ENCODE results near the gene PLLP.

Gene PLLP, protein sequence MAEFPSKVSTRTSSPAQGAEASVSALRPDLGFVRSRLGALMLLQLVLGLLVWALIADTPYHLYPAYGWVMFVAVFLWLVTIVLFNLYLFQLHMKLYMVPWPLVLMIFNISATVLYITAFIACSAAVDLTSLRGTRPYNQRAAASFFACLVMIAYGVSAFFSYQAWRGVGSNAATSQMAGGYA

DNA sequence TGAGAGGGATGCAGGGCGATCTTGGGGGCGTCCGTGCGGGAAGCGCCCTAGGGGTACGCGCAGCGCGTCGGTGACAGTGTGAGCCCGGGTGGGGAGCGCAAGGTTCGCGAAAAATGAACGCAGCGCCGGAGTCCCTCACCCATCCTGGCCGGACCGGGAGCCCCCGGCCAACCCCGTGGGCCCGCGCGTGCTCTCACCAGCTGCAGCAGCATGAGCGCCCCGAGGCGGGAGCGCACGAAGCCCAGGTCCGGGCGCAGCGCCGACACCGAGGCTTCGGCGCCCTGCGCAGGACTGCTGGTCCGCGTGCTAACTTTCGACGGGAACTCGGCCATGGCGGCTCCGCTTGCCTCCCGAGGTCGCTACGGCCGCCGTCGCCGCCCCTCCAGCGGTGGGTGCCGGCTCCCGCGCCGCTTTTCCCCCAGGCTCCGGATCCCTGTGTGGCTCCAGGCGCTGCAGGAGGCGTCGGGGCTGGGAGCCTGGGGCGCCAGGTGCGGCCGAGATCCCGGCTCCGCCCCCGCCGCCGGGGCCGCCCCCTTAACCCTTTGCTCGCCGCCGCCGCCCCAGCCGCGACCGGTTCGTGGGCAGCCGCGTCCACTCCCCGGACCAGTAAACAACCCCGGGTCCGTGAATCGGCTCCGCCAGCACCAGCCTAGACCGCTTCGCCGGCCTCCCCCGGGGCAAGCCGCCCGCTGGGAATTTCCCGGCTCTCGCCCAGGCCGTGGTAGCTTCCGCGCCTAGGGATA is at the start of gene PLLP:
Gene PLLP, minus strand, starts transcription at position 464 of the 743 bp plus-strand sequence. Its CDS starts 132 bp downstream, at position 332.
- no peak for DNase-seq

DNA sequence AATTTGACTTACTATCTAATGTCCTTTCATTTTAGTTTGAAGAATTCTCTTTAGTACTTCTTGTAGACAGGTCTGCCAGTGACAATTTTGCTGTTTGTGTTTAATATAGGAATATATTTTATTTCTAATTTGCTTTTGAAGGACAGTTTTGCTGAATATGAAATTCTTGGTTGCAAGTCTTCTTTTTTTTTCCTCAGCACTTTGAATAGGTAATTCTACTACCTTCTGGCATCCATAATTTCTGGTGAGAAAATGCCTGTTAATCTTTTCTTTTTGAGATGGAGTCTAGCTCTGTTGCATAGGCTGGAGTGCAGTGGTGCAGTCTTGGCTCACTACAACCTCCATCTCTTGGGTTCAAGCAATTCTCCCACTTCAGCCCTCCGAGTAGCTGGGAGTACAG is 48.9 kb upstream of the PLLP start:
- no peak for DNase-seq

DNA sequence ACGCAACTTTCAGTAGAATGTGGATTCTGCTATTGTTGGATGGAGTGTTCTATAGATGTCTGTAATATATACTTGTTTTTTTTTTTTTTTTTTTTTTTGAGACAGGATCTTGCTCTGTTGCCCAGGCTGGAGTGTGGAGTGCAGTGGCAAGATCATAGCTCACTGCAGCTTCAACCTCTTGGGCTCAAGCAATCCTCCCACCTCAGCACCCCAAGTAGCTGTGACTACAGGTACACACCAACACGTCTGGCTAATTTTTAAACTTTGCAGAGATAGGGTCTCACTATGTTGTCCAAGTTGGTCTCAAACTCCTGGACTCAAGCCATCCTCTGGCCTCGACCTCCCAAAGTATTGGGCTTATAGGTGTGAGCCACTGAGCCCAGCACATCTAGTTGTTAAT is 46.9 kb upstream of the PLLP start:
- DNase-seq: no peak

DNA sequence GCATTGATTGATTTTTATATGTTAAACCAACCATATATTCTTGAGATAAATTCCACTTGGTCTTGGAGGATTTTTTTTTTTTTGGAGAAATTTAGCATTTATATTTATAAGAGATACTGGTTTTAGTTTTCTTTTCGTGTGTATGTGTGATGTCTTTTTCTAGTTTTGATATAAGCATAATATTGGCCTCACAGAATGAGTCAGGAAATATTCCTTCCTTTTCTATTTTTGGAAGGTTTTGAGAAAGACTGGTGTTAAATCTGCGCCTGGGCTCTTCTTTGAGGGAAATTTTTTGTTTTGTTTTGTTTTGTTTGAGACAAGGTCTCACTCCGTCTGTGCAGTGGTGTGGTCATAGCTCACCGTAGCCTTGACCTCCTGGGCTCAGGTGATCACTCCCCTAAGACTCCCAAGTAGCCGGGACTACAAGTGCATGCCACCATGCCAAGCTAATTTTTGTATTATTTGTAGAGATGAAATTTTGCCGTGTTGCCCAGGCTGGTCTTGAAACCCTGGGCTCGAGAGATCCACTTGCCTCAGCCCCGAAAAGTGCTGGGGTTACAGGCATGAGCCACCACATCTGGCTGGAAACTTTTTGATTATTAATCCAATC is 45.4 kb upstream of the PLLP start:
- no peak for DNase-seq

DNA sequence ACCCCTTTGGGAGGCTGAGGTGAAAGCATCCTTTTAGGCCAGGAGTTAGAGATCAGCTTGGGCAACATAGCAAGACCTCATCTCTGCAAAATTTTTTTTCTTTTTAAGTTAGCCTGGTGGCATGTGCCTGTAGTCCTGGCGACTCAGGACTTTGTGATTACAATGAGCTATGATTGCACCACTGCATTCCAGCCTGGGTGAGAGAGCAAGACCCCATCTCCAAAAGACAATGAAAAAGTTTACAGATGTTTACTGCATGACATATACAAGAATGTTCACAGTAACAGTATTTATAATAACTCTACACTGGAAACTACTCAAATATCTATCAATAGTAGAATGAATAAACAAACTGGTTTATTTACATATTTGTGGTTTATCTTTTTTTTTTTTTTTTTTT is 41.0 kb upstream of the PLLP start:
- no peak for DNase-seq

DNA sequence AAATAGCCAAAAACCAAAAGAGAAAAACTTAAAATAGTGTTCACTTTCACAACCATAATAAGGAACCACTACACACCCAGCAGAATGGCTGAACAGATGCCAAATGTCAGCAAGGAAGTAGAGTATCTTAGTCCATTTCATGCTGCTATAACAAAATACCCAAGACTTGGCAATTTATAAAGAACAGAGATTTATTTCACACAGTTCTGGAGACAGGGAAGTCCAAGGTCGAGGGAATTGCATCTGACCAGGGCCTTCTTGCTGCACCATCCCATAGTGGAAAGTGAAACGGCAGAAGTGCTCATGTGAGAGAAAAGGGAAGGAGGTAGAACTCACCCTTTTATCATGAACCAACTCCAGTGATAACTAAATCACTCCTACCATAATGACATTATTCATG is 40.3 kb upstream of the PLLP start:
- no peak for DNase-seq

DNA sequence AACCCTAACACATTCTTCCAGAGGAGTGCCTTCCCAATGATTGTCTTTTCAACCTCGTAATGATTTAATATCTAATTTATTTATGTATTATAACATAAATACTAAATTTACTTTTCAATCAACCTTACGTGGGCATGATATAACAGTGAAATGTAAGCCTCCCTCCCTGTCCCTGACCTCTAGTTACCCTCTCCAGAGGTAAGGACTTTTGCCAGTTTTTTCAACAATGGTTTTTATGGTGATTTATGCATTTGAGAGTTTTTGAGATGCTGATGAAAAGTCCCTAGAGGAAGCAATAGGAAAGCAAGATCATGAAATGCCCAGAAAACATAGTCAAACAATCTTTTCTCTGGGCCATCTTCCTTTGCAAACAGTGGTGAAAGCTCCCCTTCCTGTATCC is 35.2 kb upstream of the PLLP start:
- no peak for DNase-seq

DNA sequence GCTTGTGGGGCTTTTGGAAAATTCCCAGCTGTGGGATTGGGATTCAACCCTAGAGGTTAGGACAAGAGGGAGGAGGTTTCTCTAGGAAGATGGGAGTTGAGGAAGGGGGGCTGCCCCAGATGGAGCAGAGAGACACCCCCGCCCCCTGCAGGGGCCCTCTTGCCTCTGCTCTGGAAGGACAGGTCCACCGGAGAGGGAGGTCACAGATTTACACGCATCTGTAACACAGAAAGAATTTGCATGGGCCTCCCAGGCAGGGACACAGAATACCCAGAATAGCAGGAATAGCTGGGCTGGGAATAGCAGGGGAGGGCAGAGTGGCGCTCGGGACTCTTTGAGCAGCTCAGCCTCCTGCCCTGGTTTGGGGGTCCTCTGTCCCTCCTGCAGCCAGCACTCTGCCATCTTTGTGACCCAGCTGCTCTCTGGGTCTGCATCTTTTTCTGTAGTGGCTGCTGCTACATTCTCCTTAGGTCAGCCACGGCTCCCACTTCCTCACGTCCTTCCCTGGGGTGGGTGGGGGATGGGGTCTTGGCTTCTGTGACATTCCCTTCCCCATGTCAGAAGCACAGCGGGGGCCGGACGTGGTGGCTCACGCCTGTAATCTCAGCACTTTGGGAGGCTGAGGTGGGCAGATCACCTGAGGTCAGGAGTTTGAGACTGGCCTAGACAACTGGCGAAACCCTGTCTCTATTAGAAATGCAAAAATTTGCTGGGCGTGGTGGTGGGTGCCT is 33.9 kb upstream of the PLLP start:
- DNase-seq: no peak

DNA sequence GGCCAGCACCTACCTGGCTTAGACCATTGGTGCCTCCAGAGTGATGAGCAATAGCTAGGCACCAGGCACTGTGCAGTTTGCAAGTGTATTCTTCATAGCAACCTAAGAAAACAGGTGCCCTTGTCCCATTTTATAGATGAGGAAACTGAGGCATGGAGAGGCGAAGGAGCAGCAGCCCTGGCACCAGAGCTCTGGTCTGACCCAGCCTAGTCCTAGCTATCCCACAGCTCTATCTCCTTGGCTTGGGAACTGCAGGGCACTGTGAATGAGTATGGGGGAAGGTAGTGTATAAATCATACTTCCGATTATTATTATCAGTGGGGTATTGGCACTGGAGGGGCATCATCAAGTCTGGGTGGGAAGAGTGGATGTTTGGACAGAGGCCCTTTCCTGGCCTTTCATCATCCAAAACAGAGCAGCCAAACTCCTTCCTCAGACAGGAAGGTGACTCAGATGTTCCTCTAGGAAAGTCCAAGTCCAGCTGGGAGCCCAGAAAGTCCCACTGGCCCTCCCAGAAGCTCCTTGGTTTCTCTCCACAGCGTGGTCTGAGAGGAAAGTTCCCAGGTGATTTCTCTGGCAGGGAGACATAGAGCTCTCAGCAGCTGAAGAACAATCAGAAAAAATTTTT is 32.0 kb upstream of the PLLP start:
- DNase-seq: no peak

DNA sequence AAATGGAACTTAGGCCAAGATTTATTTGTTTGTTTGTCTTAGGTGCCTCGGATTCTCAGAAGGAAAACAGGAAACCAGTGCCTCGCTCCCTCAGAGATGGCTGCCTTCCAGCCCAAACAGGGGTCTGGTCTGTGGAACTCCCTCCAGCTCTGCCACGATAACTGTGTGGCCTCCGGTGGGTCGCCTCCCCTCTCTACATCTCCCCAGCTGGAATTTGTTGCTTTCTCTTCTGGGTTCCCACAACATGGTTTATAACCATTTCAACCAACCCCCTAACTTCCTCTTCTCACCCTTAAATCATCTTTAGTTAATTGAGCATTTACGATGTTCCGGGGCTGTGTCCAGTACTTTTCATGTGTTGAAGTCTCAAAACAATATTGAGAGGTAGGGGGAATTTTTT is 30.9 kb upstream of the PLLP start:
- DNase-seq: no peak

DNA sequence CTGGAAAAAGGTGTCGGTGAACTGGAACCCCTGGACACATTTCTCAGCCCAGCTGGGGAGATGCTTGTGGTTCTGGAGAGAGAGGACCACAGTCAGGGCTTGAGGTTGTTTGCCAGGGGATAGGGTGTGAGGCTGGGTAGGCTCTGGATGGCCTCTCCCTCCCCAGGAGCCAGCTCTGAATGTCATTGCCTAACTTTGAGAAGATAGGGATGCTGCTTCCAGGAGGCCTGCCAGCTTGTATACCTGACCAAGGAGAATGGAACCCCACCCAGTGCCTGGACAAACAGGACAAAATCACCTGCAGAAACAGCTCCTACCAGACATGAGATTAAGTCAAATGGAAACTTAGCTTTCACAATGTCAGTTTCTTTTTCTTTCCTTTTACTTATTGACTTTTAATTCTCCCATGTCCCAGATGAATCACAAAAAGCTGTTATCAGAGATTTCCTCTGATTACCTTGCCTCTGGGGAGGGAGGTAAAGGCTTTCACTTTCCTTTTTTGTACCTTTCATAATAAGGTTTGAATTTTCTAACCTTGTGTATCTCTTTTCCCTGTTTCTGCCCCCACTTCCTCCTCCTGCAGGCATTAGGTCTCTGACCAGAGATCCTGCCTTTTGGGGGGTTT is 29.8 kb upstream of the PLLP start:
- no peak for DNase-seq

DNA sequence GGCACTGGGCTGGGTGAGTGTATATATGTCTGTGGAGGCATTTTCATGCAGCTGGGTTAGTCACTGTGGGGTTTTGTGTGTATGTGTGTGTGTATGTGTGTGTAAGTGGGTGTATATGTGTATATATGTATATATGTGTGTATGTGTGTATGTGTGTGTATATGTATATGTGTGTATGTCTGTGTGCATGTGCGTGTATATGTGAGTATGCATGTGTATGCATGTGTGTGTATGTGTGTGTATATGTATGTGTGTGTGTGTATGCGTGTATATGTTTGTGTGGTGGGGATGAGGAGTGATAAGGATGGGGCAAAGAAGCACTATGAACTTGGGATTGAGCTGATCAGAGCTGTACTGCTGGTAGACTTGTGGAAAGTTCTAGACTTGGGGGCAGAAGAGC is 29.0 kb upstream of the PLLP start:
- DNase-seq: no peak

DNA sequence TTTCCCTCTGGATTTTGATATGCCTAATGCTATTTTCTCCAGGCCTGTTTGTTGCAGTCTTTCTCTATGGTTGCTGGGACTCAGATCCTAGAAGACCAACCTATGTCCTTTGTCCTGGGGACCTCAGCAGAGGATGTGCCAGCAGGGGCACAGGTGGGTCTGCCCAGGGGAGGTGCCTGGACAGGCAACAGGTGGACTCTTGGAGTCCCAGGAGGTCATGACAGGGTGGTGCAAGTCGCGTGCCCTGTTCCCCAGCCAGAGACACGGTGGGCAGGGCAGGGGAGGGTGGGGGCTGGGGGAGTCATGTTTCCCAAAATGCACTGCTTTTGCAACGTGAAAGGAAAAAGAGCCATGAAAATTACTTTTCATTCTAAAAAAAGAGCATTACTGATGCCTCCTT is 26.3 kb upstream of the PLLP start:
- no peak for DNase-seq

DNA sequence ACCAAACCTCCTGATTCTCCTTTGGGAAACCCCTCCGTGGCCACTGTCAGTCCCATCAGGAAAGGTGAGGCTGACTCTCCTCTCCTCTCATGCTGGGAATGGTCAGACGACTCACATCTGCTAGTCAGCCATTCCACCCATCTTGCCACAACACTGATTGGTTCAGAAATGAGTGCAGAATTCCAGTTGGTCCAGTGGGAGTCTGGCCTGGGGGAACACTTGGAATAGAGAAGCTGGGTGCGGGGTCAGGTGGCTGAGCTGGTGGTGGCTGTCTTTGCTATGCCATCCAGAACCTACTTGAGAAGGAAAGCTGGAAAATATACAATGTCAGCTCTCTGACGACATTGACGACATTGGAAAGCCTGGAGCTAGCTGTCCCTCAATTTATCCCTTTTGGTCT is 23.6 kb upstream of the PLLP start:
- no peak for DNase-seq

DNA sequence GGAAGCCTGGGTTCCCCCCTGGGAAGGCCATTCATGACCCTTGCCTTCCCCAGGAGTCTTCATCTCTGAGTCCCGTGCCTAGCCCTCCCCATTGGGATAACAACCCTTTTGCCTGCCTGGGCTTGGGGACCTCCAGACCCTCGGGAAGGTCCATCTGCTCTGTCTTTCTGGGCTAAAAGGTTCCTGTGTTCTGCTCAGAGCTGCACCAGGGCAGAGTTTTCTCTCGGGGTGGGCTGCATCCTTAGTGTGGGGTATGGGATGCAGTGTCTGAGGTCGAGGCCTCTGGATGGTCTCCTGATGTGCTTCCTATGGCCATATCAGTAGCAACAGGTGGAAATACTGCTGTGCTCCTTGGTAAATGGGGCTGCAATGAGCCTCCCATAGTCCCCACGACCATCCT is 22.9 kb upstream of the PLLP start:
- no peak for DNase-seq

DNA sequence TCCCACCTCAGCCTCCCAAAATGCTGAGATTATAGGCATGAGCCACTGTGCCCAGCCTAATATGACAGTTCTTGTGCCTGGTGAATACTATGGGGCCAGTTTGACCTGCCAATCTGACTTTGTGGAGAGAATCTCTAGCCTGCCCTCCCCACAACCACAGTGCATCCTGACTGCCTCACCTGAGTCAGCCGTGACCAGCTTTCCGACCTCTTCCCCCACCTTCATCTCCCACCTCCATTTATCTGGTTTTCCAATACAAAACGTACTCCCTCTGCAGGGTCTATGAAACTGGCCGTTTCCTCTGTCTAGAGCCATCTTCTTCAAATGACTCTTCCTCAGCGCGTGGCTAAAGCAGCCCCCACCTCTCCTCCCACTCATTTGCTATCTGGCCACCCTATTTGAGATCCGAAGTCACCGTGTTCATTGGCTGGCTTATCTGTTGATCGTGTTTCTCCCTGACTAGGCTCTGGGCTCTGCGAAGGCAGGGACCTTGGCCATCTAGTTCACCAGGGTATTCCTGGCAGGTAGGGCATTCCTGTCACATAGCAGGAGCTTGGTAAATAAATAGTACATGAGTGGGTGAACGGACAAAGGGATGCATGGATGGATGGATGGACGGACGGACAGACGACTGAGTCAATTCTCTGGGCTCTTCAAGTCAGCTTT is 22.3 kb upstream of the PLLP start:
- DNase-seq: no peak

DNA sequence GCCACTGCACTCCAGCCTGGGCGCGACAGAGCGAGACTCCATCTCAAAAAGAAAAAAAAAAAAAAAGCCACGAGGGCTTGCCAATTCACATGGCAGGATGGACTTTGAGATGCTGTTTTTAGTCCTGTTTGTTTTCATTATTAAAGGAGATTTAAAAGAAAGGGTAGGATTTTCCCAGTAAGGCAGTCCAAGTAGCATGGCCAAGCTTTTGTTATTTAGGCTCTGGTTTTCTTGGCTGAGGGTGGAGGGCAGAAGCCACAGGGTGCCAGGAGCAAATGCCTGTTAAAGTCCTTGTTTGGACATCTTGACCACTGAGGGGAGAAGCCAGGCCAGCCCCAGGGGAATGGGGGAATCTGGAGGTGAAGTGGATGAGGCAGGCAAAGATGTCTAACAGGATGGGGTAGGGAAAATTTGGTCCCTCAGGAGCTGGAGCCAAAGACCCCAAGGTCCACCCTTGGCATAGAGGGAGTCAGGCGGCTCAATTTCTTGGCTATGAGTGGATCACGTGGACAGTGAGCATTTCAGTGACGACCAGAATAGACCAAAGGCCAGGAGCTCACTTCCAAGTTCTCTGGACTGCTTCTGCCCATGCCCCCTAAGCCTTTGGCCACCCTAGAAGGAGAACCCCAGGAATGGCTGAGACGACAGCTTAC is 20.8 kb upstream of the PLLP start:
- DNase-seq: no peak

DNA sequence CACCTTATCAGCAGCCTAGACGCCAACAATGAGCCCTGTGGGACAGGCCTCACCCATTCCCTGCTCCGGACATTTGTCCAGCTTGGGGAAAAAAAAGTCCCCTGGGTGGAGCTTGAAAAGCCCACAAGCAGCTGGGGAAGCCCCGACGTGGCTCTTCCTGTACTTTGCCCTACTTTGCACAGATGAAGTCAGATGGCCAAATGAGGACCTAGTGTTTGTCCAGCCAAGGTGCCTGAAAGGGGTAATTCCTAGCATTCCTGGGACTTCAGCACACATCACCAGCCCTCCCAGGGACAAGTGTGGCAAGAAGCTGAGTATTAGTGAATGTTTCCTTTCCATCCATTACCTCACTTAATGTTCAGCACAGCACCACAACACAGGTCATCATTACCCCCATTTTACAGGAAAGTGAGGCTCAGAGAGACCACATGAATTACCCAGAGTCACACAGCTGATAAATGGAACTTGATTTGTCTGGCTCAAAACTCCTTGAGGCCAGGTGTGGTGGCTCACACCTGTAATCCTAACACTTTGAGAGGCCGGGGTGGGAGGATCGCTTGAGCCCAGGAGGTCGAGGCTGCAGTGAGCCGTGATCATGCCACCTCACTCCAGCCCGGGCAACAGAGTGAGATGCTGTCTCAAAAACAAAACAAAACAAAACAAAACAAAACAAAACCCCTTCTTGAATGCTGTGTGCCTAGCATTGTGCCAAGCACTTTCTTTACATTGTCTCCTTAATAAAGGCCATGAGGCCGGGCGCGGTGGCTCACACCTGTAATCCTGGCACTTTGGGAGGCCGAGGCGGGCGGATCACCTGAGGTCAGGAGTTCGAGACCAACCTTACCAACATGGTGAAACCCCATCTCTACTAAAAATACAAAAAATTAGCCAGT is 19.9 kb upstream of the PLLP start:
- DNase-seq: no peak

DNA sequence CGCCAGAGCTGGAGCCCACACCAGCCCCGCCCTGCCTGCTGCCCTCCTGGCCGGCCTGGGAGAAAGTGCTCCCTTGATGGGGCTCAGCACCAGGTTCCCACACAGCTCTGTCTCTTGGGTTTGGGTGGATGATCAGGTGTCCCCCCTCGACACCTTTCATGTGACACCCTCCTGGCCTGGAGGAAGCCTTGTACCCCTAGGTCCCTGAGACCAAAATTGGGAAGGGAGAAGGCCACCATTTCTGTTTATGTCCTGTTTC is 19.4 kb upstream of the PLLP start:
- DNase-seq: no peak

DNA sequence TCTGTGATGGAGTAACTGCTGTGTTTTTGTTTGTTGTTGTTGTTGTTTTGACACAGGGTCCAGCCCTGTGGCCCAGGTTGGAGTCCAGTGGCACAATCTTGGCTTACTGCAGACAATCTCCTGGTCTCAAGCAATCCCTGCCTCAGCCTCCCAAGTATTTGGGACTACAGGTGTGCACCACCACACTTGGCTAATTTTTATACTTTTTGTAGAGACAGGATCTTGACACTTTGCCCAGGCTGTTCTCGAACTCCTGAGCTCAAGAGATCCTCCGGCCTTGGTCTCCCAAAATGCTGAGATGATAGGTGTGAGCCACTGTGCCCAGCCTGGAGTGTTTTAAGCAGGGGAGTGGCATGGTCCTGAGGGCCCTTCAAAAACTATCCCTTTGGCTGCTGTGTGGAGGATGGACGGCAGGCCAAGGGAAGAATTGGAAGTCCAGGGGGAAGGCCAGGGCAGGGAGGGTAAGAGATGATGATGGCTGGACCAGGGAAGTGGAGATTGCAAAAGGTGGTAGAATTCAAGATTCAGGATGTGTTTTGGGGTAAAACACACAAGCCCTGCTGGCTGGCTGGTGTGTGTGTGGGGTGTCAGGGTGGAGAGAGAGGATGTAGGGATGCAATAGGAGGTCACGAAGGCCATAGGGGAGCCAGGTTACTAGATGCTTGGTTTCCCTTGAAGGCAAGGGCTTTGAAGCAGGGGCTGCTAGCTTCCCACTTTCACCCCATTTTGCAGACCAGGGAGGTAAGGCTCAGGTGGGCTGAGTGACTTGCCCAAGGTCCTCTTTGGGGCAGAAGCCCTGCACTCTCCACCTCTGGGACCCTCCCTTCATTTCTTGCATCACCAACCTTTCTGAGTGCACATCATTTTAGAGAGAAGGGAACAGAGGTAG is 18.8 kb upstream of the PLLP start:
- no peak for DNase-seq

All from NCI-H446 (cell line).